GM12878 (cell line): ENCODE results near the gene GAL.

Experiments
- ESRRA ChIP-seq: IDR thresholded peaks from 2 replicates; pipeline ENCODE4 v1.6.1; 2012; ENCODE audit warnings: mild to moderate bottlenecking, low read length, improper control_type of control experiment
- ETV6 ChIP-seq, 2 experiments: fragments of 450-650 bp in 1 of 2; IDR thresholded peaks in 1 of 2; conservative IDR thresholded peaks in 1 of 2; 2 replicates each; pipeline ENCODE4 v1.6.1; 2014; ENCODE audit warnings: antibody characterized with exemption in 1 of 2, borderline replicate concordance in 1 of 2, low read depth in 1 of 2, mild to moderate bottlenecking in 1 of 2, moderate library complexity in 1 of 2
- EZH2 ChIP-seq: IDR thresholded peaks from 2 replicates; pipeline ENCODE4 v1.6.1; 2012; ENCODE audit warnings: low read depth, mild to moderate bottlenecking, control low read depth, inconsistent platforms, low read length, borderline replicate concordance; ENCODE audit not compliant: control insufficient read depth
- FOXM1 ChIP-seq: IDR thresholded peaks from 2 replicates; pipeline ENCODE4 v1.6.1; 2012; ENCODE audit warnings: low read depth, mild to moderate bottlenecking, inconsistent platforms, low read length, moderate library complexity
- POLR2AphosphoS5 ChIP-seq: IDR thresholded peaks from 2 replicates; pipeline ENCODE4 v1.6.1; 2011; ENCODE audit warnings: mild to moderate bottlenecking, low read length, inconsistent platforms
- YBX1 ChIP-seq: fragments of 450-650 bp; IDR thresholded peaks from 2 replicates; pipeline ENCODE4 v1.6.1; 2016; ENCODE audit warnings: antibody characterized with exemption
- TF ChIP-seq, protein P1 (sequence below), 3 experiments: IDR thresholded peaks in 2 of 3; conservative IDR thresholded peaks in 1 of 3; 2 replicates each; pipeline ENCODE4 v1.5.1; 2011; ENCODE audit warnings: low read depth in 3 of 3, low read length in 3 of 3, mild to moderate bottlenecking in 3 of 3, control low read depth in 2 of 3, moderate library complexity in 2 of 3, inconsistent platforms in 1 of 3, mixed read lengths in 1 of 3; ENCODE audit not compliant: control insufficient read depth in 2 of 3, insufficient read depth in 1 of 3; ENCODE audit errors: extremely low read depth in 1 of 3

DNA sequence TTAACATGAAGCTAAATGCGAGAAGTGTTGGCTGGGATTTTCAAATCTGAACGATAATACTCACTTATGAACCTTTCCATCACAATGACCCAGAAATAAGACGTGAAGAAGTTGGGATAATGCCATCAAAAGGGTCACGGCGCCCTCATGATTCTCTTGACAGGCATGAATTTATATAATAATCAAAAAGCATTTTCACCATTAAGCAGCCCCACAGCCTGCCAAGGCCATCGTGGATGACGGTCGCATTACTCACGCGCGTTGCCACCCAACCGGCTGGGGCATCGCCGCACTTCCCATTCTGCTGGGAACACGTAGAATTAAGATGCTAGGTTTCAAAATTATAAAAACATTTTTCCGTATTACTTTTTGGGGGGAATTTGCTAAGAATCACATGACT is 18.9 kb upstream of the GAL start:
- TF ChIP-seq, protein P1, sequence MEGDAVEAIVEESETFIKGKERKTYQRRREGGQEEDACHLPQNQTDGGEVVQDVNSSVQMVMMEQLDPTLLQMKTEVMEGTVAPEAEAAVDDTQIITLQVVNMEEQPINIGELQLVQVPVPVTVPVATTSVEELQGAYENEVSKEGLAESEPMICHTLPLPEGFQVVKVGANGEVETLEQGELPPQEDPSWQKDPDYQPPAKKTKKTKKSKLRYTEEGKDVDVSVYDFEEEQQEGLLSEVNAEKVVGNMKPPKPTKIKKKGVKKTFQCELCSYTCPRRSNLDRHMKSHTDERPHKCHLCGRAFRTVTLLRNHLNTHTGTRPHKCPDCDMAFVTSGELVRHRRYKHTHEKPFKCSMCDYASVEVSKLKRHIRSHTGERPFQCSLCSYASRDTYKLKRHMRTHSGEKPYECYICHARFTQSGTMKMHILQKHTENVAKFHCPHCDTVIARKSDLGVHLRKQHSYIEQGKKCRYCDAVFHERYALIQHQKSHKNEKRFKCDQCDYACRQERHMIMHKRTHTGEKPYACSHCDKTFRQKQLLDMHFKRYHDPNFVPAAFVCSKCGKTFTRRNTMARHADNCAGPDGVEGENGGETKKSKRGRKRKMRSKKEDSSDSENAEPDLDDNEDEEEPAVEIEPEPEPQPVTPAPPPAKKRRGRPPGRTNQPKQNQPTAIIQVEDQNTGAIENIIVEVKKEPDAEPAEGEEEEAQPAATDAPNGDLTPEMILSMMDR (IDR thresholded peaks at IDR 0.05 in 2 of 3, conservative IDR thresholded peaks at IDR 0.05 in 1 of 3; ENCODE audit: control insufficient read depth in 2 of 3, extremely low read depth in 1 of 3, insufficient read depth in 1 of 3, low read depth in 3 of 3, low read length in 3 of 3): no peak
- no peak for TF ChIP-seq ETV6 (conservative IDR thresholded peaks at IDR 0.05 in 1 of 2, IDR thresholded peaks at IDR 0.05 in 1 of 2; ENCODE audit: borderline replicate concordance in 1 of 2, low read depth in 1 of 2)
- no peak for TF ChIP-seq POLR2AphosphoS5
- no peak for TF ChIP-seq ESRRA
- no peak for TF ChIP-seq EZH2
- TF ChIP-seq FOXM1: no peak
- no peak for TF ChIP-seq YBX1
